NCI-H82 treated with DMSO at 0.1 percent for 48 hours (cell line): ENCODE measurements around the gene CHAD.
"Not testable (repeated sequence)": the region's sequence is repeated elsewhere in the genome, so short reads cannot be mapped to it uniquely, and the experiment has no call there.

Experiments
- DNase-seq: peaks from one replicate; lab custom pipeline; 2025; ENCODE audit not compliant: unreplicated experiment; lab: John Stamatoyannopoulos, UW

CHAD gene

GRCh38 chr17:50475362-50475761 is 6.7 kb upstream of the CHAD start:
- DNase-seq = no peak

- DNase-seq = no peak
These were observed 5.8 kb upstream of the CHAD start for GRCh38 chr17:50474523-50474922.

DNA sequence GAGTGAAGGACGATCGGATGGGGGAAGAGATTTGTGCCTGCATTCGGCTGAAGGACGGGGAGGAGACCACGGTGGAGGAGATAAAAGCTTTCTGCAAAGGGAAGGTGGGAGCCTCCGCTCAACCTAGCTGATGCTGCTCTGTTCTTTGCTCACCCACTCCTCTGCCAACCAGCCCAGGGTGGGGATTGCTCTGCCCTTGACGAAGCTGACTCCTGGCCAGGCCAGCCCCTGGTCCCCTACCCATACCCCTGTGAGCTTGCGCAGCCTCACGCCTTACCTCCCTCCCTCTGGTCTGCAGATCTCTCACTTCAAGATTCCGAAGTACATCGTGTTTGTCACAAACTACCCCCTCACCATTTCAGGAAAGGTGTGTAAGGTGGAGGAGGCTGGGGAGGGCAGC is 5.2 kb upstream of the CHAD start:
- DNase-seq = no peak

DNA sequence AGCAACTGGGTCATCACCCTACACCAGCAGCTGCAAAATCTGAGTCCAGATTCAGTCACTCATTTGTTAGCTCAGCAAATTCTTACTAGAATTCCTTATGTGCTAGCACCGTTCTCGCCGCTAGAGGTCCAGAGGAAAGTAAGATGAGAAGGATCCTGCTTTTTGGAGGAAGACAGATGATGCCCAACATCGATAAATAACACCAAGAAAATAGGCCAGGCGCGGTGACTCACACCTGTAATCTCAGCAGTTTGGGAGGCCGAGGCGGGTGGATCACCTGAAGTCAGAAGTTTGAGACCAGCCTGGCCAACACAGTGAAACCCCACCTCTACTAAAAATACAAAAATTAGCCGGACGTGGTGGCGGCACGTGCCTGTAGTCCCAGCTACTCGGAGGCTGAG is 4.1 kb upstream of the CHAD start:
- not testable (repeated sequence) for DNase-seq

- DNase-seq = no peak
These were observed 3.6 kb upstream of the CHAD start for GRCh38 chr17:50472286-50472685.

DNA sequence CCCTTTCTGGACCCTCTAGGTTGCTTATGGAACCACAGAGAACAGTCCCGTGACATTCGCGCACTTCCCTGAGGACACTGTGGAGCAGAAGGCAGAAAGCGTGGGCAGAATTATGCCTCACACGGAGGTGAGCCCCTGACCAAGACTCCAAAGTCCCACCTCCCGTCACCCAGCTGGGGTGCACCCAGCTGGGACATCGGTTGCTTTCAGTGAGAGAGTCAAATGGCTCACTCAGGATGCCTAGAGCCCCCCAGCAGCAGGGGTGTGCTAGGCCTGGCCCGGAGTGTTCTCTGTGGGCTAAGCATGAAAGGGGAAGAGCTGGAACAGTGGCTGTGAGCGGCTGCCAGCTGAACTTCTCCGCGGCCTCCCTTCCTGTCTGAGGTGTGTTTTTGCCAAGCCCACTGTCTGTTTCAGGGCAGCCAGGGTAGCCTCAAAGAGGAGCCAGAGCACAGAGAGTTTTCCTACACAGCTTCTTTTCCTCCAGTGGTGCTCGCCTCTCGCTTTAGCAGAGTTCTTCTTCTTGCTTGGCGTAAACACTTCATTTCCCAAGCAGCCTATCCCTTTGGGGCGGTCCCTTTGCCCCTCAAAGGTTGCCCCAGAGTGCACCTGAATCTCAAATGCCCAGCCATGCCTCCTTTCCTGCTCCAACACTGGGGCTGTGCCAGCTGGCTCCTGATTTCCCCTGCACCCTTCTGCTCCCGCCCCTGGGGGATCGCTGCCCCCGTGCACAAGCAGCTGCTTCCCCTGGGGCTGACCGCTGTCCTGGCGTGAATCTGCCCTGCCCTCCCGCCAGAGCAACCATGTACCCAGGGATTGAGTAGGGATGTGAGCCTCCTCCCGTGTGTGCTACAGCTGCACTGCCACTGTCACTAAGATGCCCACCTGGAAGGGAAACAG is 2.6 kb upstream of the CHAD start:
- DNase-seq = no peak

DNA sequence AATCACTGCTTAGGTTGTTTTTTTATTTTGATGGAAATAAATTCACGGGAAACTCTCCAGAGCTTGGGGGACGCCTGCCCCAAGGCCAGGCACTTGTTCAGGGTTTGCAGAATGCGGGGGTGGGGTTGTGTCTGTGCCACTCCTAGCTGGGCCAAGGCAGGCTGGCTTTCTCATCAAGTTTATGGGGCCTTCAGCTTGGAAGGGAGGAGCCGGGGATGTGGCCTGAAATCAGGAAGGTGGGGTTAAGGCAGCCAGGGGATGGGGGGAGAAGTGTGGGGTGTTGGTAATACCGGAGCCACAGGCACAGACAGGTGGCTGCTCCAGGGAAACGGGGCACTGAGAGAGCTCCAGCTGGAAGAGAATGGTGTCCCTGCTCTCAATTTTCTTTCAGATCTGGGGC is 1.7 kb upstream of the CHAD start:
- DNase-seq = no peak

DNA sequence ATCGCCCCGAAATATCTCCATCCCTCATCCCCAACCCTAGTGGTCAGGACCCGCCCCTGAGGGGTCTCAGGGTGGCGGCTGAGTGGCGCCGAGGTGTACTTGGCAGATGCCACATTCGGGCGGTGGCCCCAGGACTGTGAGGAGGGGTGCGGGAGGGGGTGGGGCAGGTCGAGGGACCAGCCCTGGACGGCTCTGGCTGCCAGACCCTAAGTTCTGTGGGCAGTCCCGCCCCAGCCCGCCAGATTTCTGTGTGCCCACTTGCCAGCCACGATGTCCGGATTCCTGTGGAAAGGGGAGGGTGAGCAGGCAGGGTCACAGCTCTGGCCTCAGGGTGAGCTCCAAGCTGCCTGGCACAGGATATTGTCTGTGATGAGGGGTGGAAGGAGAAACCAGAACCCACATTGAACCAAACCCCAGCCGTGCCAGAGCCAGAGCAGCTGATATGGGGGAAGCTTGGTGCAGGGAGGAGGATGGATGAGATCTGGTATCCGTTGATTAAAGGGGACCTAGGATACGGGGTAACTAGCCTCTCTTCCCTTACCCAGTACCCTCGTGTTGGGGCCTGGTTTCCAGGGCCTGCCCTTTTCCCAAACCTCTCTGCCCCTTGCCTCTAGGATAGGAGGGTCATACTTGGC is 1.1 kb upstream of the CHAD start:
- DNase-seq = no peak

DNA sequence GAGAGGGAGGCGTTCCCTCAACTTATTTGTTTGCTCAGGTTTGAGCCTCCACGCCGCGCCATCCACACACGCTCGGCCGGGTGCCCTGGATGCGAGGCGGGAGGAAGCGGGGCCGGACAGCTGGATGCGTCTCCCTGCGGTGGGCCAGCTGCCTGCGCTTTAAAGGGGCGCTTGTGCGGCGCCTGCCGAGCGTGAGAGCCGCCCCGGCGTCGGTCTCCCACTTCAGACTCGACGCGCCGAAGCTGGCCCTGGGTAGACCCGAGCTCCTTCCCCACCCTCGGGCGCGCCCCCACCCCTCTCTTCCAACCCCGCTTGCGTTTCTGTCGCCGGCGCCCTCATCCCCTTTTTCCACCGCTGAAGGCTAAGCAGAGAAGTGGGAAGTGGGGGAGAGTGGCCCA is 527 bp upstream of the CHAD start:
- no peak for DNase-seq

DNA sequence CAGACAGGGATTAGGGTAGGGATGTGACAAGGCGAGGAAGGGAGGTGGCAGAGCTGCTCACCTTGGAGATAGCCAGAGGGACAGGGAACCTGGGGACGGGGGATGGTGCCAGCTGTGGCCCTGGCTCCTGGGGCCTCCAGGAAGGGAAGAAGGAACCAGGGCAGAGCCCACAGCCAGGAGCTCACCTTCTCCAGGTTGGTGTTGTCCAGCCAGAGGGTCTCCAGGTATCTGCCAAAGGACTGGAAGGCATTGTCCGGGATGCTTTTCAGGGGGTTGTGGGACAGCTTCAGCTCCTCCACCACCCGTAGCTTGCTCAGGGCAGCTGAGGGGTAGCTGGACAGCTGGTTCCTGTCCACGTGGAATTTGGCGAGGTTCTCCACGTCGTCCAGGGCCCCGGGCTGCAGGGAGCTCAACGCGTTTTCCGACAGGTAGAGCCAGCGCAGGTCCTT is 801 bp downstream of the CHAD start:
- no peak for DNase-seq

DNA sequence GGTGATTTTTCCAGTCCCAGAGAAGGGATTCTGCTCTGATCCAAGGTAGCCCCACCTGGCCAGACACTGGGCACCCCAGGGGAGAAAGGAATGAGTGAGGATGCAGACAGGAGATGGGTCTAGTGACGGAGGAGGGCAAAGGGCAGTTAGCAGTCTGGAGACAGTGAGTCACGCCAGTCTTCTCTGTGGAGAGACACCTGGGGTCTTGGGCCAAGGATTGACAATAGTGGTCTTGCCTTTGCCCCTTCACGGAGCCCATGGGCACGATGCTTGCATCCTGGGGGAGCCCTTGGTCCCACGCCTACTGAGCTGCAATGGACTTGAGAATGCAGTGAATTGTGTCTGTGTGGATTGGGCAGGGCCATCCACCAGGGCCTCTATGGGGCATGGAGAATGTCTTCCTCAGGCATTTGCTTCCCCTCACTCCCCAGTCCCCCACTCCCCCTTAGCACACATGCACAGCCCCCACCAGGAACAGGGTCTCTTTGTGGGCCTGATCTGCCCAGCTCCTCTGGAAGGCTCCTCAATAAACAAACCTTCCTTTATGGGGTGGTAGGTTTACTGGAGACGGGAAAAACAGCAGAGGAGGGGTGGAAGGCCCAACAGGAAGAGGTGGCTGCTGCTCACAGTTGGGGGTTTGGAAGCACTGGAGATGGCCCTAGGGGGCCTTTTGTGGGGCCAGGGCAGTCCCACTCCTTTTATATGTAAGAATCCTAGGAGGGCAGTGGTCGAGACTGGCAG is 1.4 kb downstream of the CHAD start:
- DNase-seq = no peak

DNA sequence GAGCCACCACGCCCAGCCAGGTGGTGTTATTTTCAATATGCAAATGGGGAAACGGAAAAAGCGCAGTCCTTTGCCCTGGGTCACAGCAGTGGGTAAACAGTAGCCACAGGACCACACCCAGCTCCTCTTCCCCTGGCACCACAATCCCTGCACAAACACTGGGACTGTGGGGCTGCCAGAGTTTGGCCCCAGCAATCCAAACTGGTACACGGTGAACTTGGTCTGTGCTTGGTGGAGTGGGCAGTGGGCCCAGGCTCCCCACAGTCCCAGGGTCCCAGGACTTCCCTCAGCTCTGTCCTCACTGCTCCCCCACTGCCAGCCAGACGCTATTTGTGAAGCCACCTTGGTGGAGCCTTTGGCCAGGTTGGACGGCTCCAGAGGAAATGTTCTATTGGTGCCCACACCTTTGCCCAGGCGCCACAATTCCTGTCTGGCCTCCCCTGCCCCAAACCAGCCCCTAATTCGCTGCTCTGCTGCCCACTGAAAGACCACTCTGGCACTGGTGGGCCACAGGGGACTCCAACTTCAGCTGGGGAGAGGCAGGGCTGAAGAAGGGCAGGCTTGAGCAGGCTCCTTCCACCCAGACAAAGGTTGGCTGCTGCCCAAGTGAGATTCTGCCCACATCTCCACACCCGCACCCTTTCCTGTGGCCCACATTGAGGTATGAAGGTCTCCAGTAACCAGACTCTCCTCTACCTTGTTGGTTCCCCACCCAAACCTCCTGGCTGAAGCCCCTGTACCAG is 2.1 kb downstream of the CHAD start:
- no peak for DNase-seq

- no peak for DNase-seq
These were observed 3.0 kb downstream of the CHAD start for GRCh38 chr17:50465635-50466034.

GRCh38 chr17:50465171-50465570 is 3.5 kb downstream of the CHAD start:
- no peak for DNase-seq

DNA sequence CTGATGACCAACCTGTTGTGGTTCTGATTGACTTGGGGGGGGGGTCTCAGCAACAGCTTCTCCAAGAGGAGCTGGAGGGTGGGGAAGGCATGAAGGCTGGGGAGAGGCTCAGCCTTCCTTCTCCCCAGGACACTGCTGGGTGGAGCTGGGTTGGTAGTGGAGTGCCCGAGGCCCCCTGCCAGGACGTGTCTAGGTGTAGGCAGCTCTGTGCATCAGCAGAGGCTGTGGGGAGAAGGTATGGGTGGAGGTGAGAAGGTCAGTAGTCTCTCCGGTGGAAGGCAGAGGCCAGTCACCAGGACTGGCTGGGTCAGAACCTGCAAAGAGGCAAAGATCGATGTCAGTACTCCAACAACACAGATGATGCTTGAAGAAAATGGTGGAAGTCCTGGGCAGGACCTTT is 3.9 kb downstream of the CHAD start:
- no peak for DNase-seq

- no peak for DNase-seq
These were observed 4.6 kb downstream of the CHAD start for GRCh38 chr17:50464121-50464520.

- DNase-seq = no peak
These were observed 6.2 kb downstream of the CHAD start for GRCh38 chr17:50462446-50462845.

DNA sequence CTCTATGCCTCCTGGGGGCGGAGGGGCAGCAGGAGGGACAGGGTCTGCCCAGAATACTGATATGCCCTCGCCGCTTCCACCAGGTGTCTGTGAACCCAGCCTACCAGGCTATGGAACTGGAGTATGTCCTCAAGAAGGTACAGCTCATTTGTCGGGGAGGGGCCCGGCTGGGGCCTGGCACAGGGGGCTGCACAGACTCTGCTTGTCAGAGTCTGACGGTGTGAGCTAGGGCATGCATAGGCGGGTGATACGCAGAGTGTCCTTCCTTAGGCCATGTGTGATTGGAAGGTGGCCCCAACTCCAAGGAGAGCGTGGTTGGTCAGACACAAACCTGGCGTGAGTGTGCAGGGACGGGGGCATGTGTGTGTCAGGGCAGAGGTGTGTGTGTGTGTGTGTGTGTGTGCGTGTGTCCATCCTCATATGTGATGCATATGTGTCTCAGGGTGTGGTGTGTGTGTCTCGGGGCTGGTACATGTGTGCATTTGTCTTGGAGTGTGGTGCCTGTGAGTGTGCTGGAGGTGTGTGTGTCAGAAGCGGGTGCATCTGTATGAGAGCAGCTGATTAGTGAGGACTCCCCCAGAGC is 7.0 kb downstream of the CHAD start:
- no peak for DNase-seq

DNA sequence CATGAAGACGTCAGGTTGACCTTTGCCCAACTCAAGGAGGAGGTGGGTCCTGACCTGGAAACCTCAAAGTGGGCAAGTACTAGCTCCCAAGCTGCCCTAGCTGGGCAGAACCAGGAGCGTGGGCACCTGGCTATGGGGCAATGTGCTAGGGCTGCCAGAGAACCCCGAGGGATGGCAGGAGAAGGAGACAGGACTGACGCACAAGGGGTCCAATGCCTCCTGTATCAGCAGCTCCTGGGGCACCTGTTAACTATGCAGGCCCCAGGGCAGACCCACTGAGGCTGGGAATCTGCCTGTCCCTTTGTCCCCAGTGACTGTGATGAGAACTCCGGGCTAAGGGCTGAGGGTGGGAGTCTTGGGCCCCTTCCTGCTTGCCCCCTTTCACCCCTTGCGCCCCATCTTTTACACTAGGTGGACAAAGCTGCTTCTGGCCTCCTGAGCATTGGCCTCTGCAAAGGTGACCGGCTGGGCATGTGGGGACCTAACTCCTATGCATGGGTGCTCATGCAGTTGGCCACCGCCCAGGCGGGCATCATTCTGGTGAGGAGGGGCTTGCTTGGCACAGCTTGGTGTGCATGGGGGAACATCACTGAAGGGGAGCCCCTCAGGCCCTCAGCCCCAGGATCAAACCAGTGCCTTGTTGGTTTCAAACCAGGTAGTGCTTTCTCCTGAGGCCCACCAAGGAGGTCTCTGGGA is 7.7 kb downstream of the CHAD start:
- no peak for DNase-seq

GRCh38 chr17:50459756-50460155 is 8.9 kb downstream of the CHAD start:
- peak; percentile 7 for DNase-seq
